ENCODE results near the gene RNF39.

DNA sequence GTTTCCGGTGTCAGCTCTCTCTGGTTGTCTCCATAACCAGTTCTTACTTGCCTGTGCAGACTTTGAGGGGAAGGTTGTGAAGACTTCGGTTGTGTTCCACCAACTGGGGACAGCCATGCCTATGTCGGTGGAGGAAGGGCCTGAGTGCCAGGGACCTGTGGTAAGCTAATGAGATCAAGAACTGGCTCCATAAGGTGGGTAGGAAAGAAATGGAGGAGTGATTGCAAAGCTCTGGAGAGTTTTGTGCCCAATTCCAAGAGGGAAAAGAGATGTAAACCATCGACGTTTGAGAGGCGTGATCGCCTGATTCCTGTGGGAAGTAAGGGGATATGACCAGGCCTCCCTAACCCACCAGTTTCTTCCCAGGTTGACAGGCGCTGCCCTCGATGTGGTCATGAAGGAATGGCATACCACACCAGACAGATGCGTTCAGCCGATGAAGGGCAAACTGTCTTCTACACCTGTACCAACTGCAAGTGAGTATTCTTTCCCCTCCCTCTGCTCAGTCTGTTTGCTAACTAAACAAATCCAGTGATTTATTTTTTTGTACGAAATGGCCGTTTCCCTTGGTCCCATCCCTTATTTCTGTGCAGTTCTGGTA lies 13.6 kb downstream of the RNF39 start:
- TF ChIP-seq, protein P1, sequence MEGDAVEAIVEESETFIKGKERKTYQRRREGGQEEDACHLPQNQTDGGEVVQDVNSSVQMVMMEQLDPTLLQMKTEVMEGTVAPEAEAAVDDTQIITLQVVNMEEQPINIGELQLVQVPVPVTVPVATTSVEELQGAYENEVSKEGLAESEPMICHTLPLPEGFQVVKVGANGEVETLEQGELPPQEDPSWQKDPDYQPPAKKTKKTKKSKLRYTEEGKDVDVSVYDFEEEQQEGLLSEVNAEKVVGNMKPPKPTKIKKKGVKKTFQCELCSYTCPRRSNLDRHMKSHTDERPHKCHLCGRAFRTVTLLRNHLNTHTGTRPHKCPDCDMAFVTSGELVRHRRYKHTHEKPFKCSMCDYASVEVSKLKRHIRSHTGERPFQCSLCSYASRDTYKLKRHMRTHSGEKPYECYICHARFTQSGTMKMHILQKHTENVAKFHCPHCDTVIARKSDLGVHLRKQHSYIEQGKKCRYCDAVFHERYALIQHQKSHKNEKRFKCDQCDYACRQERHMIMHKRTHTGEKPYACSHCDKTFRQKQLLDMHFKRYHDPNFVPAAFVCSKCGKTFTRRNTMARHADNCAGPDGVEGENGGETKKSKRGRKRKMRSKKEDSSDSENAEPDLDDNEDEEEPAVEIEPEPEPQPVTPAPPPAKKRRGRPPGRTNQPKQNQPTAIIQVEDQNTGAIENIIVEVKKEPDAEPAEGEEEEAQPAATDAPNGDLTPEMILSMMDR (IDR thresholded peaks at IDR 0.05) = no peak
- TF ChIP-seq POLR2A (IDR thresholded peaks at IDR 0.05) = no peak

Data from thyroid gland (tissue), 4 donors.